Measurements from ENCODE around the gene OSBP.

- TF ChIP-seq CTCF (IDR thresholded peaks at IDR 0.05; ENCODE audit: low read depth, low read length) (no peak), EZH2phosphoT487 (IDR thresholded peaks at IDR 0.05; ENCODE audit: low read depth) (no peak)
Observed at GRCh38 chr11:59558270-59558643, 57.3 kb downstream of the OSBP start.

All from OCI-LY3 (cell line).